Measurements from ENCODE around the gene KLHL29.

Gene KLHL29

DNA sequence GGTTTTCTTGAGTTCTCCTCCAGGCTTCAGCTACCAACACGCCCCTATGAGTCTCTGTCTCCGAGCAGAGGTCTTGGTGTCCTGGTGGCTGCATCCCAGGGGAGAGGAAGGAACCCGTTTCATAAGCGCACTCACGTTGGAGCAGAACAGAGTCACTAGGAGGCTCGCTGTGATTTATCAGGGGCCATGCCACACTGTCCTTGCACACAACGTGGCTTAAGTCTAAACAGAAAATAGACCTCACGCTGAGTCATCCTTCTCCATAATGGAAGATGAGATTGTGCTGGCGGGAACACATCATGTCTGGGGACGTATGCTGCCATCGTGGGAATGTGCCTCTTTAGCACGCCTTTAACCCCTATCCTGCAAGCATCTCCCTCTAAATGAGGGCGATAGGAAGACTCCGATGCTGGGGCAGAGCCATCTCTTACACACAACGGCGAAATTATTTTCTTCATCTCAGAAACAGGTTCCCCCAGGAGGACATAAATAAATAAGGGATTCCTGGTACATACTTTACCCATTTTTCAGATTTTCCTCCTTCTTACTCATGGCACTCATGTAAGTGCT is 211.4 kb downstream of the KLHL29 start:
- no peak overlapping the region for H3K4me3 ChIP-seq (ENCODE audit: low read depth, low read length)
- TF ChIP-seq, protein P1, sequence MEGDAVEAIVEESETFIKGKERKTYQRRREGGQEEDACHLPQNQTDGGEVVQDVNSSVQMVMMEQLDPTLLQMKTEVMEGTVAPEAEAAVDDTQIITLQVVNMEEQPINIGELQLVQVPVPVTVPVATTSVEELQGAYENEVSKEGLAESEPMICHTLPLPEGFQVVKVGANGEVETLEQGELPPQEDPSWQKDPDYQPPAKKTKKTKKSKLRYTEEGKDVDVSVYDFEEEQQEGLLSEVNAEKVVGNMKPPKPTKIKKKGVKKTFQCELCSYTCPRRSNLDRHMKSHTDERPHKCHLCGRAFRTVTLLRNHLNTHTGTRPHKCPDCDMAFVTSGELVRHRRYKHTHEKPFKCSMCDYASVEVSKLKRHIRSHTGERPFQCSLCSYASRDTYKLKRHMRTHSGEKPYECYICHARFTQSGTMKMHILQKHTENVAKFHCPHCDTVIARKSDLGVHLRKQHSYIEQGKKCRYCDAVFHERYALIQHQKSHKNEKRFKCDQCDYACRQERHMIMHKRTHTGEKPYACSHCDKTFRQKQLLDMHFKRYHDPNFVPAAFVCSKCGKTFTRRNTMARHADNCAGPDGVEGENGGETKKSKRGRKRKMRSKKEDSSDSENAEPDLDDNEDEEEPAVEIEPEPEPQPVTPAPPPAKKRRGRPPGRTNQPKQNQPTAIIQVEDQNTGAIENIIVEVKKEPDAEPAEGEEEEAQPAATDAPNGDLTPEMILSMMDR (IDR thresholded peaks at IDR 0.05; ENCODE audit: borderline replicate concordance, insufficient read depth, low read depth, low read length) = no peak

DNA sequence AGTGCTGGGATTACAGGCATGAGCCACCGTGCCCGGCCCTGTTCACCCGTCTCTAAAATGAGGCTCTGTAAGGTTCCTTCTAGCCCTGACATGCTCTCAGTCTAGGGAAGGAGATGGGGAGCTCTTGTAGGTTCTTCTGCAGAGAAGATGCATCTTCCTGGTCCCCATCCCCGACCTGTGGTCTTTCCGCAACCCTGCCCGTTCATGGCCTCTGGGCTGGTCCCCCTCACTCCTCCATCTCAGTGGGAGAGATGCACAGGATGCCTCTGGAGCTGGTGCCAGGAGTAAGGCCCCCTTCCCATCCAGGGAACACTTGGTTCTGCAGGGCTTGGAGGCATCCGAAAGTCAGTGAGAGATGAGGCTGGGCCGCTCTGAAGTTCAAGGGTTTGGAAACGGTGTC is 212.7 kb downstream of the KLHL29 start:
- no peak overlapping the region for H3K4me3 ChIP-seq (ENCODE audit: low read depth, low read length)
- TF ChIP-seq, protein P1 (IDR thresholded peaks at IDR 0.05; ENCODE audit: borderline replicate concordance, insufficient read depth, low read depth, low read length) = no peak

DNA sequence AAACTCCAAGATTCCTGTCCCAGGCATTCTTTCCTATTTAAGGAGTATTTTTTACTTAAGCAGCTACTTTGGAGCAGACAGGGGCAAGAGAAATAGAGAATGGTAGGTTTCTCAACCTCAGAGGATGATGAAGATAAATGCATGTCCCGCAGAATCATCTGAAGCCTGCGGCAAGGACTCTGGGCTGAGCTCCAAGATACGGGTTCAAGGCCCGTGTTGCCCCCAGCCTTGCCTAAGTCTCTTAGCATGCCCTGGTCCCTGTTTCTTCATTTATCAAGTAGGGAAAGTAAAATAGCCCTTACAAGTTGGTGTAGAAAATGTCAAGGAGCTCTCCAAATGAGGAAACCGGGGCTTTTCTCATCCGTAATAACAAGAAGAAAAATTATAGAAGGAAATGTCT is 214.0 kb downstream of the KLHL29 start:
- TF ChIP-seq, protein P1 (IDR thresholded peaks at IDR 0.05; ENCODE audit: borderline replicate concordance, insufficient read depth, low read depth, low read length) = no peak
- no peak overlapping the region for H3K4me3 ChIP-seq (ENCODE audit: low read depth, low read length)

DNA sequence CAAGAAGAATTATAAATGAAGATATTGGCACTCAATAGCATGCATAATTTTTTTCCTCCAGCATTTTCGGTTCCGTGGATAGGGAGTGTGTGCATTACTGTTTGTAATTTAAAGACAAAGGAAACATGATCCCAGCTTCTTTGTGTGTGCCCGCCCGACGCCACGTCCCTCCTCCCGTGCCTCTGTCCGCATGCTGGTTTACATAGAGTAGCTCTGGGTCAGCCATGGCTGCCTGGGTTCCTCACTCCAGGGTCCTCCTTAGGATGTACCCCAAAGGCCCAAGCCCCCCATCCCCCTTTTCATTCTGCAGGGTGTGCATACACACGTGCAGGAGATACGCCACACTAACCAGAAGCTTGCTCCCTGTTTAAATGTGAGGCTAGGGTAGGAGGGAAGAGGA is 214.7 kb downstream of the KLHL29 start:
- TF ChIP-seq, protein P1 (IDR thresholded peaks at IDR 0.05; ENCODE audit: borderline replicate concordance, insufficient read depth, low read depth, low read length) = no peak
- H3K4me3 ChIP-seq (ENCODE audit: low read depth, low read length) = no peak overlapping the region

DNA sequence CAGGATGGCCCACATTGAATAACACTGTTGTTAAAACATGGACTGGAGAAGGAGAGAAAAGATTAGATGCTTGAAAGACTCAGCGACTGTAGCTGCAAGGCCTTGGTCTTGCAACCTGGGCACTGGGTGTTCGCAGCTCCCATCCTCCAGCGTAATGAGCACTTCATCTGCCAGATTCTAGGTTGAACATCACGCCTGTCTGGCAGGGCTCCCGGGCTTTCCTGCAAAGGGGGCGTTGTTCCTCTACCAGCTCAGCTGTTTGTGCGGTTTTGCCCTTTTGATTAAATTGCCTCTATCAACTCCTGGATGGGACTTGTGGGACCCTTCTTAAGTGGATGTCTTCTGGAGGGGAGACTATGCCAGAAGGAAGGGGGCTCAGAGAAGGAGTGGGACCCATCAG is 215.4 kb downstream of the KLHL29 start:
- no peak overlapping the region for H3K4me3 ChIP-seq (ENCODE audit: low read depth, low read length)
- TF ChIP-seq, protein P1 (IDR thresholded peaks at IDR 0.05; ENCODE audit: borderline replicate concordance, insufficient read depth, low read depth, low read length) = no peak

DNA sequence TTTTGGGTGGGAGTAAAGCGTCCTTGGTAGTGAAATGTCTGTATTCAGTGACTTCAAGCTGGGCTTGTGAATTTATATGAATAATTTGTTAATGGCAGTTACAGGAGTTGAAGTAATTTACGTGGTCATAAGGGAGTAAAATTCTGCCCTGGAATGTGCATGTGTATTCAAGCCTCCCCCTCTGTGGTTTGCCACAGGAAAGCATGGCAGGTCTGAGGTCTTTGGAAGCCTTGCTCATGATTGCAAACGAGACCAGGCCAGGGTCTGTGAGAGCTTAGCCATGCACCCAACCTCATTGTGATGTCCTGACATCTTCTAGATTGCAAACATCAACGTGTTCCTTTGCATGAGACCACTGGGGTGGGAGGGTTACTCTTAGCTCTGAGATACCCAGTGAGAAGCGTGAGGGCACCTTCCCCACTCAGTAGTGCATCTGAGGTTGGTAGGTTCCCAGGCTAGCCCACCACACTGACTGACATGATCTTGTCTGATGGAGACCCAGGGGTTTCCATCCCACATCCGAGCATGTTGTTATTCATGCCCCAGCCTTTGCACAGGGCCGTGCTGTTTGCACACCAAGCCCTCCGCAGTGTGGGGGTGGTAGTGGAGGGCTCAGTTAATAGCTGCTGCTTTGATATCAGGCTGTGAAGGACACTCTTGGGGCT is 216.5 kb downstream of the KLHL29 start:
- TF ChIP-seq, protein P1 (IDR thresholded peaks at IDR 0.05; ENCODE audit: borderline replicate concordance, insufficient read depth, low read depth, low read length) = no peak
- H3K4me3 ChIP-seq (ENCODE audit: low read depth, low read length) = no peak overlapping the region

GRCh38 chr2:23602116-23602515 is 217.1 kb downstream of the KLHL29 start:
- no peak overlapping the region for H3K4me3 ChIP-seq (ENCODE audit: low read depth, low read length)
- TF ChIP-seq, protein P1 (IDR thresholded peaks at IDR 0.05; ENCODE audit: borderline replicate concordance, insufficient read depth, low read depth, low read length) = no peak
